Kidney (tissue), 14 donors: ENCODE measurements around the gene RPS19. TPM values are rescaled to one million over a fixed set of nuclear protein-coding genes. Genes with fewer than 3 reads are reported as not detected.

ENCODE experiments used
- DNase-seq, 5 donors: peaks; one replicate each; pipeline ENCODE4 v3.0.0-alpha.2; 2013 to 2020
- FAIRE-seq: peaks from 2 replicates; lab custom pipeline; 2012; peaks lifted over from hg19 to GRCh38; lab: Jason Lieb, UNC
- H3K27ac ChIP-seq, 2 donors: one replicate each; pipeline ENCODE4 v1.7.0; 2013; ENCODE audit warnings: low read depth in 2 of 2, low read length in 2 of 2, inconsistent platforms in 1 of 2
- H3K27me3 ChIP-seq: one replicate; pipeline ENCODE4 v1.7.1; 2013; ENCODE audit warnings: low read length, inconsistent platforms; ENCODE audit not compliant: control insufficient read depth, insufficient read depth
- H3K36me3 ChIP-seq, 3 donors: one replicate each; pipeline versions ENCODE4 v1.7.0 to v1.7.1; 2013; ENCODE audit warnings: low read length in 3 of 3, control low read depth in 1 of 3, inconsistent platforms in 1 of 3; ENCODE audit not compliant: insufficient read depth in 3 of 3, control insufficient read depth in 2 of 3
- H3K4me1 ChIP-seq, 3 donors: one replicate each; pipeline versions ENCODE4 v1.7.0 to v1.7.1; 2013; ENCODE audit warnings: low read length in 3 of 3, inconsistent platforms in 1 of 3, low read depth in 1 of 3; ENCODE audit not compliant: control insufficient read depth in 2 of 3, insufficient read depth in 2 of 3
- H3K4me3 ChIP-seq, 3 donors: one replicate each; pipeline versions ENCODE4 v1.7.0 to v1.8.1; 2013; ENCODE audit warnings: low read length in 3 of 3, control low read depth in 1 of 3, inconsistent platforms in 1 of 3
- H3K9ac ChIP-seq, 3 donors: one replicate each; pipeline versions ENCODE4 v1.7.0 to v1.7.1; 2013; ENCODE audit warnings: low read length in 3 of 3, control low read depth in 1 of 3, inconsistent platforms in 1 of 3
- H3K9me3 ChIP-seq, 3 donors: one replicate each; pipeline versions ENCODE4 v1.7.0 to v1.7.1; 2013; ENCODE audit warnings: low read length in 3 of 3, control low read depth in 1 of 3, inconsistent platforms in 1 of 3; ENCODE audit not compliant: control insufficient read depth in 2 of 3, insufficient read depth in 1 of 3
- CTCF ChIP-seq: IDR thresholded peaks from 3 replicates; pipeline ENCODE4 v1.5.1; 2012; ENCODE audit warnings: mild to moderate bottlenecking, moderate library complexity, borderline replicate concordance; ENCODE audit not compliant: insufficient read depth; ENCODE audit errors: extremely low read depth
- intact Hi-C: fragments of 100-400 bp; cut with DNase I; formaldehyde crosslinking; loops from one replicate; pipeline ENCODE4 v1.11.1; 2022
- polyA plus RNA-seq: library from polyadenylated mRNA; stranded (reverse); fragments of 350-450 nt; fragmentation: Illumina TruSeq; extraction: RNeasy Lipid Tissue Mini Kit (QIAGEN cat#74804); gene quantifications from one replicate; pipeline ENCODE4 v1.2.3, GENCODE V29; 2014; ENCODE audit warnings: low read depth, low replicate concordance; ENCODE audit not compliant: insufficient read depth
- total RNA-seq: library from RNA; stranded (reverse); fragmentation: NEBNext Ultra II Directional; extraction: Animal tissue kit (Norgen Biotek cat#: 25700); gene quantifications from one replicate; pipeline ENCODE4 v1.2.1, GENCODE V29; 2021
- donor health status: control.
- donor health status: control.
- donor health status: control.
- donor health status: control.
- donor health status: control.
- donor health status: DM: yes; HTN: yes; CAD: no.
- donor health status: Normal renal cell carcinoma (clear cell type).

The RPS19 gene
- total and polyA plus RNA-seq, 2 donors from 2014 or later, result 1,433 to 2,116 TPM

GRCh38 chr19:41845001-41845050 lies 15.2 kb upstream of the RPS19 start, which contains the start of gene DMRTC2:
TSS of gene DMRTC2 (plus strand) at chr19:41845042. CDS start at chr19:41847429, 2,387 bp downstream.
- Histone ChIP-seq H3K4me1 (no peaks in the 10 kb centered on the region), H3K9ac (no peak within 1 kb of the TSS), H3K9me3 (no peaks in the 10 kb centered on the region), H3K27me3 (no peaks in the 10 kb centered on the region), H3K27ac (no peak within 1 kb of the TSS), H3K4me3 (no peak within 1 kb of the TSS), H3K36me3 (no peaks in the 10 kb centered on the region)
- no peak for TF ChIP-seq CTCF
- FAIRE-seq (no peak), DNase-seq (no peak)
- intact Hi-C loops, result no loop called here

GRCh38 chr19:41845051-41845590 lies 14.9 kb upstream of the RPS19 start:
- H3K4me1 ChIP-seq, result no peaks in the 10 kb centered on the region
- no peaks in the 10 kb centered on the region for H3K36me3 ChIP-seq
- no peak overlapping the region for H3K27ac ChIP-seq
- TF ChIP-seq CTCF, result no peak
- no peak overlapping the region for H3K4me3 ChIP-seq
- intact Hi-C loops, result no loop called here
- H3K9me3 ChIP-seq, result no peaks in the 10 kb centered on the region
- H3K27me3 ChIP-seq, result no peaks in the 10 kb centered on the region
- no peak overlapping the region for H3K9ac ChIP-seq
- no peak for DNase-seq
- FAIRE-seq, result no peak

GRCh38 chr19:41847351-41848105 lies 12.5 kb upstream of the RPS19 start:
- DNase-seq, result peak in 1 of 5 donors; percentile 56
- intact Hi-C loops, result no loop called here
- no peaks in the 10 kb centered on the region for H3K27me3 ChIP-seq

More at GRCh38 chr19:41847351-41848105, 12.5 kb upstream of the RPS19 start:
- Histone ChIP-seq H3K4me3 (no peak overlapping the region), H3K36me3 (no peaks in the 10 kb centered on the region), H3K9ac (no peak overlapping the region), H3K4me1 (no peaks in the 10 kb centered on the region), H3K27ac (no peak overlapping the region), H3K9me3 (no peaks in the 10 kb centered on the region)
- no peak for FAIRE-seq
- no peak for TF ChIP-seq CTCF
